ENCODE measurements around the gene SDR9C7.

SDR9C7 gene

GRCh38 chr12:56877195-56878009 lies 56.8 kb downstream of the SDR9C7 start:
- DNase-seq (ENCODE audit: low read depth in 2 of 2) = no peak

GRCh38 chr12:56874821-56875220 lies 59.4 kb downstream of the SDR9C7 start:
- no peak for DNase-seq (ENCODE audit: low read depth in 2 of 2)

- DNase-seq (ENCODE audit: low read depth in 2 of 2) = no peak
Measured at GRCh38 chr12:56873382-56873781, 60.8 kb downstream of the SDR9C7 start.

Measured in stimulated activated CD4-positive, alpha-beta T cell treated with anti-CD3 and anti-CD28 coated beads, Interleukin-15, amount 100 ng/mL, for 48 hours (primary cell).